GM23248 (cell line): Measurements from ENCODE around the gene TMEM14A. TPM values are rescaled to one million over a fixed set of nuclear protein-coding genes. Genes with fewer than 3 reads are reported as not detected.
A peak's percentile ranks its signal among the peaks of the same experiment; 100 is the strongest.
"Not testable (repeated sequence)": the region's sequence is repeated elsewhere in the genome, so short reads cannot be mapped to it uniquely, and the experiment has no call there.

Experiments used
- DNase-seq: peaks from one replicate; pipeline ENCODE4 v3.0.0-alpha.2; 2015
- H2AFZ ChIP-seq: fragments of 200-600 bp; sonication (generic); 2 replicates; pipeline ENCODE4 v1.6.1; 2016; ENCODE audit warnings: antibody characterized with exemption
- H3F3A ChIP-seq: fragments of 200-600 bp; sonication (generic); 2 replicates; pipeline ENCODE4 v1.6.1; 2016; ENCODE audit warnings: mild to moderate bottlenecking, antibody characterized with exemption, mixed run types; ENCODE audit not compliant: insufficient read depth
- H3K27ac ChIP-seq: fragments of 200-600 bp; sonication (generic); 2 replicates; pipeline ENCODE4 v1.5.1; 2016; ENCODE audit warnings: mild to moderate bottlenecking
- H3K27me3 ChIP-seq: fragments of 200-600 bp; sonication (generic); replicated peaks from 2 replicates; pipeline ENCODE4 v1.6.1; 2016; ENCODE audit warnings: mild to moderate bottlenecking; ENCODE audit not compliant: insufficient read depth
- H3K36me3 ChIP-seq: fragments of 200-600 bp; sonication (generic); 2 replicates; pipeline ENCODE4 v1.6.1; 2016; ENCODE audit warnings: low read depth, mild to moderate bottlenecking
- H3K4me1 ChIP-seq: fragments of 200-600 bp; sonication (generic); 2 replicates; pipeline ENCODE4 v1.6.1; 2016; ENCODE audit warnings: mild to moderate bottlenecking; ENCODE audit not compliant: insufficient read depth
- H3K4me2 ChIP-seq: fragments of 200-600 bp; sonication (generic); one replicate; pipeline ENCODE4 v1.6.1; 2016; ENCODE audit warnings: mild to moderate bottlenecking; ENCODE audit not compliant: unreplicated experiment
- H3K4me3 ChIP-seq: fragments of 200-600 bp; sonication (generic); 2 replicates; pipeline ENCODE4 v1.5.1; 2016; ENCODE audit warnings: mild to moderate bottlenecking
- H3K79me2 ChIP-seq: fragments of 200-600 bp; sonication (generic); 2 replicates; pipeline ENCODE4 v1.6.1; 2016; ENCODE audit warnings: mild to moderate bottlenecking; ENCODE audit not compliant: insufficient read depth
- H3K9ac ChIP-seq: fragments of 200-600 bp; sonication (generic); 2 replicates; pipeline ENCODE4 v1.6.1; 2016; ENCODE audit warnings: mild to moderate bottlenecking
- H3K9me2 ChIP-seq: fragments of 200-600 bp; sonication (generic); 2 replicates; pipeline ENCODE4 v1.6.1; 2016; ENCODE audit warnings: mixed run types, mild to moderate bottlenecking, moderate library complexity; ENCODE audit not compliant: insufficient read depth
- H3K9me3 ChIP-seq: fragments of 200-600 bp; sonication (generic); one replicate; pipeline ENCODE4 v1.6.1; 2017; ENCODE audit warnings: low read depth
- H4K20me1 ChIP-seq: fragments of 200-600 bp; sonication (generic); 2 replicates; pipeline ENCODE4 v1.6.0; 2016; ENCODE audit not compliant: insufficient read depth
- EZH2 ChIP-seq: fragments of 200-600 bp; sonication (generic); IDR thresholded peaks from 2 replicates; pipeline ENCODE4 v1.6.1; 2018; ENCODE audit warnings: antibody characterized with exemption, mild to moderate bottlenecking; ENCODE audit not compliant: insufficient read depth, poor library complexity, severe bottlenecking
- EZH2phosphoT487 ChIP-seq: fragments of 200-600 bp; sonication (generic); IDR thresholded peaks from 2 replicates; pipeline ENCODE4 v1.6.1; 2018; ENCODE audit warnings: antibody characterized with exemption, moderate library complexity, mild to moderate bottlenecking, low read depth; ENCODE audit not compliant: insufficient read depth
- WGBS, 2 experiments: methylation state at CpG; one replicate each; pipeline ENCODE4 v1.1.6; 2015 to 2017; ENCODE audit warnings: low lambda C conversion rate in 2 of 2, low coverage in 1 of 2; ENCODE audit errors: missing lambda C conversion rate in 2 of 2; 5-methylcytosine and 5-hydroxymethylcytosine counted together
- in situ Hi-C: fragments of 300-500 bp; cut with MboI; formaldehyde crosslinking; loops from 2 replicates; pipeline ENCODE4 v1.15.0; 2020
- polyA plus RNA-seq: library from polyadenylated mRNA; unstranded; fragments of >200 nt; fragmentation: Nextera tagmentation; extraction: Ambion mirVana; gene quantifications from 2 replicates; pipeline ENCODE4 v1.2.1, GENCODE V29; 2016
- total RNA-seq: library from RNA; depleted of rRNA; stranded (reverse); fragments of >200 nt; shearing (Covaris generic); gene quantifications from 2 replicates; pipeline ENCODE4 v1.2.3, GENCODE V29; 2014

The TMEM14A gene
- total and polyA plus RNA-seq, 2 experiments from 2014 or later: 64.0 to 95.1 TPM

DNA sequence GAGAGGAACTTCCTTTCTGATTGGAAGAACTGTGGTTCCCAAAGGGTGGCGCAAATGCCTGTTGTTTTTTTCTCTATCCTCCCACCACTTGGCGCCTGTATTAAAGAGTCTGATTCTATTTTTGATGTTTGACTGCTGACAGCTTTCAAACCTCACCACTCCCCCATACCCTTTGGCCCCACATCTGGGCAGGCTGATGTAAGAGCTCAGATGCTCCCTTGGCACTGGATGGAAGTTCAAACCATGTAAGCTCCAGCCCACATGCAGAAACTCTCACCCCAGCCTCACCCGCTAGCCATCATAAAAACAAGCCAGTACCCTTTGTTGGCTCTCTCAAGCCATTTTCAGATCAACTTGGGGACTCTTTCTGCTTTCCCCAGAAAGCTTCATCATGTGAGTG, 20.0 kb upstream of the TMEM14A start:
- TF ChIP-seq EZH2phosphoT487 (no peak), EZH2 (no peak)
- H3K9me3 ChIP-seq: no peaks in the 10 kb centered on the region
- H3K79me2 ChIP-seq: no peaks in the 10 kb centered on the region
- H3K27me3 ChIP-seq: no peaks in the 10 kb centered on the region
- 0 out of 2 replicates have a peak overlapping the region, but pooled peaks have one; percentile 57 for H2AFZ ChIP-seq
- in situ Hi-C loops: no loop called here
- peaks cover 27% of the 10 kb centered on the region; the same call in 1 of the 2 replicates for H3F3A ChIP-seq
- 38 to 56% methylated on average over 3 of the region's 3 CpGs for WGBS, 2 experiments
- H3K4me3 ChIP-seq: no peak overlapping the region
- H4K20me1 ChIP-seq: no peaks in the 10 kb centered on the region
- no peaks in the 10 kb centered on the region for H3K36me3 ChIP-seq
- H3K4me1 ChIP-seq: peaks cover 21% of the 10 kb centered on the region
- no peak overlapping the region for H3K27ac ChIP-seq
- H3K9me2 ChIP-seq: no peaks in the 10 kb centered on the region
- no peak overlapping the region for H3K4me2 ChIP-seq
- DNase-seq: no peak
- H3K9ac ChIP-seq: no peak overlapping the region

DNA sequence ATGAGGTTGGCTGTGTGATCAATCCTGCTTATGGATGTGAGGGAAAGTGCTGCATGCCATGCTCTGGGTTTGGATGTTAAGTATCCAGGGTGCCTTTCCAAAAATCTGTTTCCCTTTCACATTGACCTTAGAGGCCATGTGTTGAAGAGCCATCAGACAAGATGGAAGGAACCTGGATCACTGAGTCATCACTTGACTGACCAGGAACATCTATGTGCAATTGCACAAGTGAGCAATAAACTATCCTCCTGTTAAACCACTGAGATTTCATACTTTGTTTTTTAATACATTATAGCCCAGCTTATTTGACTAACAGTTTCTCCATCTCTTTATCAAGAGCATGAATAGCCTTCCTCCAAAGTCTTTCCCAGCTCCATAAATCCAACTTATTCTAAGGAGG, 17.8 kb upstream of the TMEM14A start:
- no peaks in the 10 kb centered on the region for H3K79me2 ChIP-seq
- DNase-seq: peak; percentile 13
- H3K4me1 ChIP-seq: peaks cover 9% of the 10 kb centered on the region; the same call in 1 of the 2 replicates
- no peak overlapping the region for H2AFZ ChIP-seq
- H3K9ac ChIP-seq: no peak overlapping the region
- no peak for TF ChIP-seq EZH2phosphoT487
- TF ChIP-seq EZH2: no peak
- H3K9me3 ChIP-seq: no peaks in the 10 kb centered on the region
- no peaks in the 10 kb centered on the region for H3K9me2 ChIP-seq
- no peak overlapping the region for H3K27ac ChIP-seq
- H4K20me1 ChIP-seq: no peaks in the 10 kb centered on the region
- 0 out of 2 replicates have a peak, but pooled peaks cover 16% of the 10 kb centered on the region for H3F3A ChIP-seq
- no peak overlapping the region for H3K4me3 ChIP-seq
- no peak overlapping the region for H3K4me2 ChIP-seq
- in situ Hi-C loops: no loop called here
- no peaks in the 10 kb centered on the region for H3K36me3 ChIP-seq
- H3K27me3 ChIP-seq: no peaks in the 10 kb centered on the region

DNA sequence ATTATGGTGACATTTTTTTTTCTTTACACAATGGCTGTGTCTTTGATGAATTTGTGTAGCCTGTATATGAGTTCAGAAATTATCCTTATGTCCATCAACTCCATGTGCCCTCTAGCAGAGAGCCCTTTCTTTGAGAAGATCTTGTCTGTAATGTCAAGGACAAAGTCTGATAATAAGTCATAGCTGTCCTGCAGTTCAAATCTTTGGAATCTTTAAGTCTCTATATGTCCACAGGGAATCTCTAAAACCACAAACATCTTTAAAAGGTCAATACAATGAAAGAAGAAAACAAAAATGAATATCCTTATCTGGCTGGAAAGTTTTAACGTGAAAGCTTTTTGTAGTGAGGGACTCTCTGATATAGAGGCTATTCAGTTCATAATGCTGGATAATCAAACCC, 16.9 kb upstream of the TMEM14A start:
- Histone ChIP-seq H3K9me2 (no peaks in the 10 kb centered on the region), H3K4me3 (no peak overlapping the region), H3K4me1 (peaks cover 9% of the 10 kb centered on the region; the same call in 1 of the 2 replicates), H3K27me3 (no peaks in the 10 kb centered on the region), H2AFZ (no peak overlapping the region), H3K79me2 (no peaks in the 10 kb centered on the region), H3K9me3 (no peaks in the 10 kb centered on the region), H3K36me3 (no peaks in the 10 kb centered on the region), H3F3A (0 out of 2 replicates have a peak, but pooled peaks cover 13% of the 10 kb centered on the region), H4K20me1 (no peaks in the 10 kb centered on the region), H3K27ac (no peak overlapping the region), H3K9ac (no peak overlapping the region), H3K4me2 (no peak overlapping the region)
- in situ Hi-C loops: no loop called here
- TF ChIP-seq EZH2phosphoT487: no peak
- no peak for TF ChIP-seq EZH2
- DNase-seq: no peak
- 100% methylated on average over 1 of the region's 1 CpG for WGBS, 2 experiments

DNA sequence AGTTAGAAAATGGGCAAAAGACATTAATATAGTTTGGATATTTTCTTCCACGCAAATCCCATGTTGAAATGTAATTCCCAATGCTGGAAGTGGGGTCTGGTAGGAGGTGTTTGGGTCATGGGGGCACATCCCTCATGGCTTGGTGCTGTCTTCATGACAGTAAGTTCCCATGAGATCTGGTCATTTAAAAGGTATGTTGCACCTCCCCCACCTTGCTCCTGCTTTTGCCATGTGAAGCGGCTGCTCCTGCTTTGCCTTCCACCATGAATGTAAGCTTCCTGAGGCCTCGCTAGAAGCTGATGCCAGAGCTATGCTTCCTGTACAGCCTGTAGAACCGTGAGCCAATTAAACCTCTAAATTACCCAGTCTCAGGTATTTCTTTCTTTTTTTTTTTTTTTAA, 16.3 kb upstream of the TMEM14A start:
- Histone ChIP-seq H3K4me1 (peaks cover 5% of the 10 kb centered on the region; the same call in 1 of the 2 replicates), H3K36me3 (no peaks in the 10 kb centered on the region), H3K9ac (no peak overlapping the region), H3K4me3 (no peak overlapping the region), H3K27me3 (no peaks in the 10 kb centered on the region), H3K9me2 (no peaks in the 10 kb centered on the region), H3K9me3 (no peaks in the 10 kb centered on the region), H3K79me2 (no peaks in the 10 kb centered on the region), H3K4me2 (no peak overlapping the region), H3K27ac (no peak overlapping the region), H2AFZ (no peak overlapping the region), H3F3A (0 out of 2 replicates have a peak, but pooled peaks cover 7% of the 10 kb centered on the region), H4K20me1 (no peaks in the 10 kb centered on the region)
- in situ Hi-C loops: no loop called here
- no peak for TF ChIP-seq EZH2phosphoT487
- no peak for TF ChIP-seq EZH2
- 83 to 90% methylated on average over 4 of the region's 4 CpGs for WGBS, 2 experiments
- no peak for DNase-seq

DNA sequence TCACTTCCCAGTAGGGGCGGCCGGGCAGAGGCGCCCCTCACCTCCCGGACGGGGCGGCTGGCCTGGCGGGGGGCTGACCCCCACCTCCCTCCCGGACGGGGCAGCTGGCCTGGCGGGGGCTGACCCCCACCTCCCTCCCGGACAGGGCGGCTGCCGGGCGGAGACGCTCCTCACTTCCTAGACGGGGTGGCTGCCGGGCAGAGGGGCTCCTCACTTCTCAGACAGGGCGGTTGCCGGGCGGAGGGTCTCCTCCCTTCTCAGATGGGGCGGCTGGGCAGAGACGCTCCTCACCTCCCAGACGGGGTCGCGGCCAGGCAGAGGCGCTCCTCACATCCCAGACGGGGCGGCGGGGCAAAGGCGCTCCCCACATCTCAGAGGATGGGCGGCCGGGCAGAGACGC, 15.0 kb upstream of the TMEM14A start:
- in situ Hi-C loops: not testable (repeated sequence)

More for the DNA sequence above, 15.0 kb upstream of the TMEM14A start:
- H2AFZ ChIP-seq, H3K36me3 ChIP-seq, H3K79me2 ChIP-seq, H3K27me3 ChIP-seq, H3K27ac ChIP-seq, H3K9me2 ChIP-seq, DNase-seq, H3K9ac ChIP-seq, H3K4me2 ChIP-seq, H3K4me3 ChIP-seq, H4K20me1 ChIP-seq, H3F3A ChIP-seq, H3K4me1 ChIP-seq, H3K9me3 ChIP-seq: not testable (repeated sequence)
- 94% methylated on average over 18 of the region's 33 CpGs; no CpG with 5 or more reads in 1 of the 2 experiments for WGBS, 2 experiments
